Activated T-cell treated with anti-CD3 and anti-CD28 coated beads, Interleukin-2, amount 50 U/mL, for 1 hour (primary cell): Measurements from ENCODE around the gene MAMDC2.
"Not testable (repeated sequence)": the region's sequence is repeated elsewhere in the genome, so short reads cannot be mapped to it uniquely, and the experiment has no call there.

Experiments used
- DNase-seq: peaks from one replicate; pipeline ENCODE4 v3.0.0-alpha.2; 2020

Gene MAMDC2

GRCh38 chr9:70220216-70220615, 176.6 kb downstream of the MAMDC2 start:
- DNase-seq = no peak

GRCh38 chr9:70222354-70222753, 178.7 kb downstream of the MAMDC2 start:
- no peak for DNase-seq

- DNase-seq = no peak
Observed at GRCh38 chr9:70228118-70228517, 184.5 kb downstream of the MAMDC2 start.

- no peak for DNase-seq
Observed at GRCh38 chr9:70228611-70229010, 185.0 kb downstream of the MAMDC2 start.

GRCh38 chr9:70229026-70229425, 185.4 kb downstream of the MAMDC2 start:
- no peak for DNase-seq

- no peak for DNase-seq
Observed at GRCh38 chr9:70229579-70229978, 185.9 kb downstream of the MAMDC2 start.

GRCh38 chr9:70232476-70232875, 188.8 kb downstream of the MAMDC2 start:
- no peak for DNase-seq

GRCh38 chr9:70234208-70234607, 190.6 kb downstream of the MAMDC2 start:
- not testable (repeated sequence) for DNase-seq

GRCh38 chr9:70245952-70246351, 202.3 kb downstream of the MAMDC2 start:
- DNase-seq = not testable (repeated sequence)

GRCh38 chr9:70250221-70250620, 206.6 kb downstream of the MAMDC2 start:
- no peak for DNase-seq

- no peak for DNase-seq
Observed at GRCh38 chr9:70255486-70255885, 211.8 kb downstream of the MAMDC2 start.

GRCh38 chr9:70256123-70256551, 212.5 kb downstream of the MAMDC2 start:
- DNase-seq = no peak

GRCh38 chr9:70257502-70257901, 213.9 kb downstream of the MAMDC2 start:
- no peak for DNase-seq

- DNase-seq = no peak
Observed at GRCh38 chr9:70257991-70258691, 214.5 kb downstream of the MAMDC2 start.

GRCh38 chr9:70258692-70259511, 215.3 kb downstream of the MAMDC2 start, which contains the start of gene SMC5:
TSS of gene SMC5 (plus strand) at chr9:70258978. CDS start at chr9:70259079, 101 bp downstream.
- peak; percentile 94 for DNase-seq

- DNase-seq = no peak
Observed at GRCh38 chr9:70259512-70259802, 215.8 kb downstream of the MAMDC2 start.

GRCh38 chr9:70260007-70260443, 216.4 kb downstream of the MAMDC2 start:
- no peak for DNase-seq

GRCh38 chr9:70260606-70261005, 217.0 kb downstream of the MAMDC2 start:
- no peak for DNase-seq

GRCh38 chr9:70261131-70261870, 217.7 kb downstream of the MAMDC2 start:
- no peak for DNase-seq

- no peak for DNase-seq
Observed at GRCh38 chr9:70262366-70262765, 218.7 kb downstream of the MAMDC2 start.

GRCh38 chr9:70262948-70263347, 219.3 kb downstream of the MAMDC2 start:
- DNase-seq = no peak

- DNase-seq = no peak
Observed at GRCh38 chr9:70263421-70263820, 219.8 kb downstream of the MAMDC2 start.
